Sigmoid colon (tissue), 7 donors: ENCODE results near the gene CACNA2D3. TPM values are rescaled to one million over a fixed set of nuclear protein-coding genes. Genes with fewer than 3 reads are reported as not detected.

Experiments
- DNase-seq: peaks from one replicate; pipeline ENCODE4 v3.0.0-alpha.2; 2019
- H3K27ac ChIP-seq, 4 donors: fragments of 200-600 bp; sonication (generic); one replicate each; pipeline ENCODE4 v1.5.1; 2016 to 2019; ENCODE audit warnings: mild to moderate bottlenecking in 1 of 4
- H3K27me3 ChIP-seq, 3 donors: fragments of 200-600 bp; sonication (generic); one replicate each; pipeline ENCODE4 v1.5.1; 2019; ENCODE audit warnings: mild to moderate bottlenecking in 1 of 3
- H3K36me3 ChIP-seq, 4 donors: fragments of 200-600 bp; sonication (generic); one replicate each; pipeline ENCODE4 v1.5.1; 2016 to 2019
- H3K4me1 ChIP-seq, 4 donors: fragments of 200-600 bp; sonication (generic); one replicate each; pipeline ENCODE4 v1.5.1; 2017 to 2019
- H3K4me3 ChIP-seq, 4 donors: fragments of 200-600 bp; sonication (generic); one replicate each; pipeline ENCODE4 v1.5.1; 2017 to 2019; ENCODE audit warnings: mild to moderate bottlenecking in 2 of 4, moderate library complexity in 1 of 4
- H3K9me3 ChIP-seq, 4 donors: fragments of 200-600 bp in 3 of 4; sonication (generic) in 3 of 4; one replicate each; pipeline versions ENCODE4 v1.5.1 to v1.6.1; 2013 to 2019
- CTCF ChIP-seq, 4 experiments: fragments of 450-650 bp in 3 of 4; fragments of 200-600 bp in 1 of 4; IDR thresholded peaks; one replicate each; pipeline ENCODE4 v1.5.1; 2016 to 2019; ENCODE audit warnings: antibody characterized with exemption in 4 of 4, mild to moderate bottlenecking in 3 of 4, moderate library complexity in 2 of 4
- EP300 ChIP-seq, 4 donors: sonication (generic); formaldehyde crosslinking; IDR thresholded peaks; one replicate each; pipeline ENCODE4 v1.6.1; 2017; ENCODE audit warnings: antibody characterized with exemption in 4 of 4
- POLR2A ChIP-seq, 2 donors: fragments of 450-650 bp; IDR thresholded peaks; one replicate each; pipeline ENCODE4 v1.6.1; 2016; ENCODE audit warnings: antibody characterized with exemption in 2 of 2, mild to moderate bottlenecking in 2 of 2, moderate library complexity in 2 of 2
- POLR2AphosphoS5 ChIP-seq, 4 donors: sonication (generic); formaldehyde crosslinking; IDR thresholded peaks; one replicate each; pipeline ENCODE4 v1.6.1; 2017; ENCODE audit warnings: antibody characterized with exemption in 4 of 4
- WGBS, 2 donors: extraction: QIAGEN DNeasy Blood & Tissue Kit; methylation state at CpG; one replicate each; pipeline ENCODE4 v1.1.7; 2013; 5-methylcytosine and 5-hydroxymethylcytosine counted together
- intact Hi-C: fragments of 100-400 bp; cut with DNase I; formaldehyde crosslinking; loops from one replicate; pipeline ENCODE4 v1.15.1; 2023
- polyA plus RNA-seq, 3 donors: library from polyadenylated mRNA; stranded (reverse); fragments of 200-250 nt; gene quantifications; one replicate each; pipeline ENCODE4 v1.2.3, GENCODE V29; 2013
- total RNA-seq, 4 donors: library from RNA; depleted of rRNA; stranded (reverse); fragments of >200 nt; gene quantifications; one replicate each; pipeline ENCODE4 v1.1.0, GENCODE V29; 2016
- donor health status: healthy with polysubstance abuse.
- donor health status: Bipolar disorder and iron deficiency.
- donor health status: healthy.

CACNA2D3 gene
- total and polyA plus RNA-seq, 7 donors: 0.32 to 10.2 (median 4.8) TPM; not detected in 1

- no peak for DNase-seq
- intact Hi-C loops: no loop called here
- H3K9me3 ChIP-seq: no peaks in the 10 kb centered on the region
- H3K27me3 ChIP-seq: no peaks in the 10 kb centered on the region
- TF ChIP-seq CTCF (IDR thresholded peaks at IDR 0.05): no peak
- TF ChIP-seq POLR2A (IDR thresholded peaks at IDR 0.05): no peak
- no peak for TF ChIP-seq POLR2AphosphoS5 (IDR thresholded peaks at IDR 0.05)
- no peak for TF ChIP-seq EP300 (IDR thresholded peaks at IDR 0.05)
- 65 to 69% methylated on average over 3 of the region's 3 CpGs for WGBS, 2 donors
- H3K36me3 ChIP-seq: no peaks in the 10 kb centered on the region
- H3K4me3 ChIP-seq: no peak overlapping the region
- no peaks in the 10 kb centered on the region for H3K4me1 ChIP-seq
- no peak overlapping the region for H3K27ac ChIP-seq
Observed at GRCh38 chr3:54810401-54810800, 688.0 kb downstream of the CACNA2D3 start.

- H3K36me3 ChIP-seq: no peaks in the 10 kb centered on the region
- no peak overlapping the region for H3K4me3 ChIP-seq
- no peaks in the 10 kb centered on the region for H3K4me1 ChIP-seq
- no peaks in the 10 kb centered on the region for H3K27me3 ChIP-seq
- no peaks in the 10 kb centered on the region for H3K9me3 ChIP-seq
- no peak for DNase-seq
- no peak overlapping the region for H3K27ac ChIP-seq
- intact Hi-C loops: no loop called here
- WGBS, 2 donors: 89 to 91% methylated on average over 3 of the region's 3 CpGs
- TF ChIP-seq CTCF (IDR thresholded peaks at IDR 0.05) (no peak), EP300 (IDR thresholded peaks at IDR 0.05) (no peak), POLR2A (IDR thresholded peaks at IDR 0.05) (no peak), POLR2AphosphoS5 (IDR thresholded peaks at IDR 0.05) (no peak)
Observed at GRCh38 chr3:54814224-54814623, 691.9 kb downstream of the CACNA2D3 start.

- Histone ChIP-seq H3K36me3 (no peaks in the 10 kb centered on the region), H3K27ac (no peak overlapping the region), H3K27me3 (no peaks in the 10 kb centered on the region), H3K4me1 (peaks cover 0 to 12% (median 3%) of the 10 kb centered on the region in 4 donors), H3K9me3 (no peaks in the 10 kb centered on the region), H3K4me3 (no peak overlapping the region)
- intact Hi-C loops: no loop called here
- no peak for DNase-seq
- WGBS, 2 donors: 66 to 68% methylated on average over 1 of the region's 1 CpG
- no peak for TF ChIP-seq POLR2AphosphoS5 (IDR thresholded peaks at IDR 0.05)
- TF ChIP-seq CTCF (IDR thresholded peaks at IDR 0.05): no peak
- TF ChIP-seq POLR2A (IDR thresholded peaks at IDR 0.05): no peak
- no peak for TF ChIP-seq EP300 (IDR thresholded peaks at IDR 0.05)
Observed at GRCh38 chr3:54817628-54818027, 695.3 kb downstream of the CACNA2D3 start.

GRCh38 chr3:54818486-54818885 lies 696.1 kb downstream of the CACNA2D3 start:
- no peaks in the 10 kb centered on the region for H3K36me3 ChIP-seq
- intact Hi-C loops: no loop called here
- H3K27ac ChIP-seq: no peak overlapping the region
- DNase-seq: no peak
- H3K27me3 ChIP-seq: no peaks in the 10 kb centered on the region
- 91 to 96% methylated on average over 2 of the region's 2 CpGs for WGBS, 2 donors
- H3K4me3 ChIP-seq: no peak overlapping the region
- no peaks in the 10 kb centered on the region for H3K9me3 ChIP-seq
- peaks cover 0 to 12% (median 3%) of the 10 kb centered on the region in 4 donors for H3K4me1 ChIP-seq
- TF ChIP-seq POLR2A (IDR thresholded peaks at IDR 0.05): no peak
- TF ChIP-seq POLR2AphosphoS5 (IDR thresholded peaks at IDR 0.05): no peak
- TF ChIP-seq CTCF (IDR thresholded peaks at IDR 0.05): no peak
- TF ChIP-seq EP300 (IDR thresholded peaks at IDR 0.05): no peak

GRCh38 chr3:54818942-54819341 lies 696.6 kb downstream of the CACNA2D3 start:
- Histone ChIP-seq H3K9me3 (no peaks in the 10 kb centered on the region), H3K4me3 (no peak overlapping the region), H3K36me3 (no peaks in the 10 kb centered on the region), H3K27me3 (no peaks in the 10 kb centered on the region), H3K27ac (no peak overlapping the region), H3K4me1 (peaks cover 0 to 12% (median 3%) of the 10 kb centered on the region in 4 donors)
- TF ChIP-seq POLR2A (IDR thresholded peaks at IDR 0.05): no peak
- intact Hi-C loops: no loop called here
- DNase-seq: no peak
- WGBS, 2 donors: 98 to 99% methylated on average over 1 of the region's 1 CpG
